Measurements from ENCODE around the gene ADGRV1. TPM values are rescaled to one million over a fixed set of nuclear protein-coding genes. Genes with fewer than 3 reads are reported as not detected.

Gene ADGRV1
- total RNA-seq, 2 donors from 2014 or later: 16.4 to 20.9 TPM

DNA sequence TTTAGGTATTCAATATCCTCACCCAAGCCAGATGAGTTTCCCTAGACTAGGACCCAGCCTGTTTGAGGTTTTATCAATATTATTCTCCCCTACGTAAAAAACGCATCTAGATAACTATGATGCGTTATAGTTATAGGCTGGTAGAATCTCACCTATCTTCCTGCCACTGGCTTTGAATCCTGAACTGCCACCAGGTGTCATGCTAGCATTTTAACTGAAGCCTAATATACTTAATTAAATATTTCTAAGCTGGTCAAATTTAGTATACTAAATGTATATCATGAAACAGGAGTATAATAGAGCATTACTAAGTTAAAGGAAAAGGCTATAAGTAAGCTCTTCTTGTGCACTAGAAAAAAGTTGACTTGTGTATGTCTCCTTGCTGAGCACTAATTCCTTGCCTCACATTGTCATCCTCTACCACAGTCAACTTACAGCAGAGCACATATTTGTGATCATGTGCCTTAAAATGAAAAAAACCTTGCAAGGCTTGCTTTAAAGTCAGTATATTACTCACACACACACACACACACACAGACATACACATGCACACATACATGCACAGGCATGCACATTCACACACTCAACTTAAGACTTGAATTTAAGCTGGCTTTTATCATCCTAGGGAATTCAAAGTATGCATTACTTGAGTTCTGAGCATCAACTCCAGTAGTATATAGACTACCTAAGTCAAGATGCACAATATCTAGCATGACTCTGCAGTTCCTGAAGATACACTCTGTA, 303.4 kb downstream of the ADGRV1 start:
- TF ChIP-seq POLR2AphosphoS5 (IDR thresholded peaks at IDR 0.05) (no peak), POLR2A (IDR thresholded peaks at IDR 0.05) (no peak)
- TF ChIP-seq, protein P1, sequence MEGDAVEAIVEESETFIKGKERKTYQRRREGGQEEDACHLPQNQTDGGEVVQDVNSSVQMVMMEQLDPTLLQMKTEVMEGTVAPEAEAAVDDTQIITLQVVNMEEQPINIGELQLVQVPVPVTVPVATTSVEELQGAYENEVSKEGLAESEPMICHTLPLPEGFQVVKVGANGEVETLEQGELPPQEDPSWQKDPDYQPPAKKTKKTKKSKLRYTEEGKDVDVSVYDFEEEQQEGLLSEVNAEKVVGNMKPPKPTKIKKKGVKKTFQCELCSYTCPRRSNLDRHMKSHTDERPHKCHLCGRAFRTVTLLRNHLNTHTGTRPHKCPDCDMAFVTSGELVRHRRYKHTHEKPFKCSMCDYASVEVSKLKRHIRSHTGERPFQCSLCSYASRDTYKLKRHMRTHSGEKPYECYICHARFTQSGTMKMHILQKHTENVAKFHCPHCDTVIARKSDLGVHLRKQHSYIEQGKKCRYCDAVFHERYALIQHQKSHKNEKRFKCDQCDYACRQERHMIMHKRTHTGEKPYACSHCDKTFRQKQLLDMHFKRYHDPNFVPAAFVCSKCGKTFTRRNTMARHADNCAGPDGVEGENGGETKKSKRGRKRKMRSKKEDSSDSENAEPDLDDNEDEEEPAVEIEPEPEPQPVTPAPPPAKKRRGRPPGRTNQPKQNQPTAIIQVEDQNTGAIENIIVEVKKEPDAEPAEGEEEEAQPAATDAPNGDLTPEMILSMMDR (IDR thresholded peaks at IDR 0.05): no peak
- 93% methylated on average over 3 of the region's 3 CpGs for WGBS
- no peak for DNase-seq (ENCODE audit: low spot score)
- Histone ChIP-seq H3K4me3 (no peak overlapping the region), H3K4me1 (replicated peaks) (no peaks in the 10 kb centered on the region), H3K9me3 (no peaks in the 10 kb centered on the region), H3K36me3 (no peaks in the 10 kb centered on the region), H3K27me3 (replicated peaks; ENCODE audit: insufficient read depth) (no peaks in the 10 kb centered on the region), H3K27ac (no peak overlapping the region)
- intact Hi-C loops (cut with DNase I): no loop called here

DNA sequence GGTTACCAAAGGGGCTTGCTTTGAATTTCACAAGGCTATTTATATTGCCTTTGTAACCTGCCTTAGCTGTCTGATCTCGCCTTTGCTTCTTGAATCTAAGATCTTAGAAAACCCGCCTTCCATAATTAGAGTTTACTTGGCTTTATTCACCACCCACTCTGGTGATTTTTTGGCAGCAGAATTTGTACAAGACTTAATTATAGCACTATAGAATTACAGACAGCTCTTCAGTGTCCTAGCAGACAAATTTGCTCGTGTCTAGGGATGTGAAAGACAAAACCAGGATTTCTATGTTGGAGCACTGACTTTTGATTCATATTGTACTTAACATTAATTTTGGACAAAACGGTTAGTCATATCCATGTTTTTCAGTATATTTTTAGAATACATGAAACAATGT, 306.6 kb downstream of the ADGRV1 start:
- H3K9me3 ChIP-seq: no peaks in the 10 kb centered on the region
- no peak for TF ChIP-seq POLR2A (IDR thresholded peaks at IDR 0.05)
- TF ChIP-seq POLR2AphosphoS5 (IDR thresholded peaks at IDR 0.05): no peak
- TF ChIP-seq, protein P1 (IDR thresholded peaks at IDR 0.05): no peak
- no peaks in the 10 kb centered on the region for H3K27me3 ChIP-seq (replicated peaks; ENCODE audit: insufficient read depth)
- H3K27ac ChIP-seq: no peak overlapping the region
- intact Hi-C loops (cut with DNase I): loop anchor here (5.0 kb wide), 2 partner anchors 232 to 552 kb away; no protein-coding TSS in a partner anchor
- no peaks in the 10 kb centered on the region for H3K36me3 ChIP-seq
- no peak overlapping the region for H3K4me3 ChIP-seq
- H3K4me1 ChIP-seq (replicated peaks): no peaks in the 10 kb centered on the region
- DNase-seq (ENCODE audit: low spot score): no peak
- WGBS: 70% methylated on average over 4 of the region's 4 CpGs

DNA sequence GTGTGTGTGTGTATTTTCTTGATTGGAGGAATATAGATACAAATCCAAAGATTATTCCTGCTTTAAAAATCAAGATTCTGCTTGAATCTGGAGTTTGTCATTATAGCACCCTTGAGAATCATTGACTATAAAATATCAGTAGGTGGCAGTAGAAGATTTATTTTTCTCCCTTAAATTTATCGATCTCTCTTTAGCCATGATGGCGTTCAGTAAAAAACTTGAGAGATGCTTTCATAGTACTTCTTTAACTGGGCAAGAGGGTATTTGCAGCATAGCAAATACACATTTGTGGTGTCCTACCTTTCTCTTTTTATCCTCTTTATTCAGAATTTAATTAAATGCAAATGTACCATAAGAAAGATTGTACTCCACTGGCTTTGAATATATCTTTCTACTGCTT, 307.7 kb downstream of the ADGRV1 start:
- no peak for DNase-seq (ENCODE audit: low spot score)
- TF ChIP-seq POLR2A (IDR thresholded peaks at IDR 0.05) (no peak), POLR2AphosphoS5 (IDR thresholded peaks at IDR 0.05) (no peak)
- TF ChIP-seq, protein P1 (IDR thresholded peaks at IDR 0.05): peak in 3 of 4 experiments; percentile 42 to 70 (median 59)
- 5% methylated on average over 2 of the region's 2 CpGs for WGBS
- H3K4me3 ChIP-seq: no peak overlapping the region
- no peaks in the 10 kb centered on the region for H3K4me1 ChIP-seq (replicated peaks)
- no peak overlapping the region for H3K27ac ChIP-seq
- no peaks in the 10 kb centered on the region for H3K9me3 ChIP-seq
- H3K36me3 ChIP-seq: no peaks in the 10 kb centered on the region
- H3K27me3 ChIP-seq (replicated peaks; ENCODE audit: insufficient read depth): no peaks in the 10 kb centered on the region
- intact Hi-C loops (cut with DNase I): loop anchor here (2.0 to 5.0 kb wide), 3 partner anchors 231 to 551 kb away; no protein-coding TSS in a partner anchor

DNA sequence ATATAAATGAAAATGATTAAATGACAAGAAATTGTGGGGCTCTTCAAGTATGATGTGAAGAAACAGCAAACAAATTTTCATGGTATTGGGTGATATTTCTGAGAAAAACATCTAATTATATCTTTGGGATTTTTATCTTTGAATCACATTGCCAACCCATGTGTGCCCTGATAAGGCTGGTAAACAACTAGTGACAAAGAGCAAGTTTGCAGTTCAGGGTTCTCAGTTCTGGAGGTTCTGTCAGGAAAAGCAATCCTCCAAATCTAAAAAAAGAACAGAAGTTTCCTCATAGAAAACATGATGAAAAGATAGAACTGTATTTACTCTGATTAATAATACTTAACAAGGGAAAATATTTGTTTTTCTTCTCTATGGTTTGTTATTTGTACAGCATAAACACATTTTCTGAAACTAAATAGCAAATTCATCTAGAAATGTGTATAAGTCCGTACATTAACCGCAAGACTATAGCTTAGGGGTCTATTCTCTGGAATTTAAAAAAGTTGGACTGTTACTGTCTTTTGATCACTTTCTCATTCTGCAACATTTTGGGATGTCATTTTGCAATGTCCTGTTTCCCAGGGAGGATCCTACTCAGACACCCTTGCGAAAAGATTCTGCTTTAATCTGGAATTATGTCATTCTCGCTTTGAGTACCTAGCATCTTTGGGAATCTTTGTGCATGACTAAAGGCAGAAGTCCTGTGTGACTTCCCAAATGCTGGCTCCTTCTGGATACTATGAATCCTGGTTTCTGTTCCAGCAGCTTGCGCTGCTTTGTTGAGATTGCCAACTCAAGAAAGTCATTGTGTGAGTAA, 308.5 kb downstream of the ADGRV1 start:
- no peaks in the 10 kb centered on the region for H3K9me3 ChIP-seq
- H3K27me3 ChIP-seq (replicated peaks; ENCODE audit: insufficient read depth): no peaks in the 10 kb centered on the region
- TF ChIP-seq POLR2A (IDR thresholded peaks at IDR 0.05) (no peak), POLR2AphosphoS5 (IDR thresholded peaks at IDR 0.05) (no peak)
- TF ChIP-seq, protein P1 (IDR thresholded peaks at IDR 0.05): no peak
- no peaks in the 10 kb centered on the region for H3K36me3 ChIP-seq
- WGBS: 86% methylated on average over 5 of the region's 5 CpGs
- no peak overlapping the region for H3K27ac ChIP-seq
- no peak overlapping the region for H3K4me3 ChIP-seq
- DNase-seq (ENCODE audit: low spot score): no peak
- intact Hi-C loops (cut with DNase I): loop anchor here (2.0 to 5.0 kb wide), 3 partner anchors 230 to 550 kb away; no protein-coding TSS in a partner anchor
- no peaks in the 10 kb centered on the region for H3K4me1 ChIP-seq (replicated peaks)

All from prostate gland (tissue), 2 donors.